ENCODE measurements around the gene CXCR6.

CXCR6 gene

DNA sequence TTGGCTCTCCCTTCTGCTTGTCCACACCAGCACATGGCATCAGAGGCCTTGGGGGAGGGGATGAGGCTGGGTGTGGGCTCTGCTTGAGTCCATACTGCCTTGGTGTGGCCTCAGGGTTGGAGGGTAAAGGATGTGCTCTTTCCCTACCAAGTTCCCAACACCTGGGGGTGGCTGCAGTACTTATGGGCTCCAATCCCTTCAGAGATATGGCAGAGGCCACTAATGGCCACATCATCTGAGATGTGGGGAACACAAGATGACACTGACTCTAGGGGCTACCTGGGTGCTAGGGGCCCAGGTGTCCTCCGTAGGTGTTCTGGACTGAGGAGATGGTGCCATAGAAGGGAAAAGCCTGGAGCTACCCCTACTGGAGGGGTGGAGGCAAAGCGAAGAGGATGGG, 6.9 kb downstream of the CXCR6 start:
- H3K36me3 ChIP-seq (ENCODE audit: control insufficient read depth in 2 of 2, insufficient read depth in 1 of 2, low read length in 2 of 2): peaks cover 0 to 100% of the 10 kb centered on the region in 2 experiments; a peak in 1 of 3 replicates
- no peak overlapping the region for H3K27ac ChIP-seq (ENCODE audit: extremely low read depth, low read depth, low read length)
- no peak overlapping the region for H3K4me3 ChIP-seq (ENCODE audit: low read depth, low read length)
- TF ChIP-seq ZNF830 (tag by site-specific recombination; IDR thresholded peaks at IDR 0.05; ENCODE audit: low read depth): no peak
- no peak for TF ChIP-seq REPIN1 (tag by site-specific recombination; IDR thresholded peaks at IDR 0.05; ENCODE audit: low read depth)
- TF ChIP-seq, protein P1, sequence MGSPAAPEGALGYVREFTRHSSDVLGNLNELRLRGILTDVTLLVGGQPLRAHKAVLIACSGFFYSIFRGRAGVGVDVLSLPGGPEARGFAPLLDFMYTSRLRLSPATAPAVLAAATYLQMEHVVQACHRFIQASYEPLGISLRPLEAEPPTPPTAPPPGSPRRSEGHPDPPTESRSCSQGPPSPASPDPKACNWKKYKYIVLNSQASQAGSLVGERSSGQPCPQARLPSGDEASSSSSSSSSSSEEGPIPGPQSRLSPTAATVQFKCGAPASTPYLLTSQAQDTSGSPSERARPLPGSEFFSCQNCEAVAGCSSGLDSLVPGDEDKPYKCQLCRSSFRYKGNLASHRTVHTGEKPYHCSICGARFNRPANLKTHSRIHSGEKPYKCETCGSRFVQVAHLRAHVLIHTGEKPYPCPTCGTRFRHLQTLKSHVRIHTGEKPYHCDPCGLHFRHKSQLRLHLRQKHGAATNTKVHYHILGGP (tag by site-specific recombination; IDR thresholded peaks at IDR 0.05): no peak
- no peak for TF ChIP-seq ZNF624 (tag by site-specific recombination; IDR thresholded peaks at IDR 0.05)
- TF ChIP-seq AEBP2 (tag by site-specific recombination; IDR thresholded peaks at IDR 0.05; ENCODE audit: borderline replicate concordance): no peak
- CTCF ChIA-PET: no interaction called here
- H3K9me3 ChIP-seq (ENCODE audit: control insufficient read depth, insufficient read depth, low read depth, low read length): no peaks in the 10 kb centered on the region
- POLR2A ChIA-PET: no interaction called here
- H3K4me1 ChIP-seq (ENCODE audit: control insufficient read depth, insufficient read depth, low read length): no peaks in the 10 kb centered on the region

- TF ChIP-seq SP7 (tag by site-specific recombination; IDR thresholded peaks at IDR 0.05) (no peak), HOXD13 (CRISPR knock-in tag; IDR thresholded peaks at IDR 0.05; ENCODE audit: borderline replicate concordance) (no peak), ZNF202 (tag by site-specific recombination; IDR thresholded peaks at IDR 0.05; ENCODE audit: borderline replicate concordance) (no peak), ZBTB6 (tag by site-specific recombination; IDR thresholded peaks at IDR 0.05) (no peak), ZNF184 (tag by site-specific recombination; IDR thresholded peaks at IDR 0.05) (no peak), ZNF624 (tag by site-specific recombination; IDR thresholded peaks at IDR 0.05) (no peak), ZFHX2 (tag by site-specific recombination; conservative IDR thresholded peaks at IDR 0.05) (no peak), ZNF366 (tag by site-specific recombination; conservative IDR thresholded peaks at IDR 0.05) (no peak), SETDB1 (IDR thresholded peaks at IDR 0.05; ENCODE audit: insufficient read length, low read length) (no peak)
- TF ChIP-seq, protein P2, sequence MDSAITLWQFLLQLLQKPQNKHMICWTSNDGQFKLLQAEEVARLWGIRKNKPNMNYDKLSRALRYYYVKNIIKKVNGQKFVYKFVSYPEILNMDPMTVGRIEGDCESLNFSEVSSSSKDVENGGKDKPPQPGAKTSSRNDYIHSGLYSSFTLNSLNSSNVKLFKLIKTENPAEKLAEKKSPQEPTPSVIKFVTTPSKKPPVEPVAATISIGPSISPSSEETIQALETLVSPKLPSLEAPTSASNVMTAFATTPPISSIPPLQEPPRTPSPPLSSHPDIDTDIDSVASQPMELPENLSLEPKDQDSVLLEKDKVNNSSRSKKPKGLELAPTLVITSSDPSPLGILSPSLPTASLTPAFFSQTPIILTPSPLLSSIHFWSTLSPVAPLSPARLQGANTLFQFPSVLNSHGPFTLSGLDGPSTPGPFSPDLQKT (IDR thresholded peaks at IDR 0.05; ENCODE audit: borderline replicate concordance, low read depth, low read length): no peak
- TF ChIP-seq, protein P3, sequence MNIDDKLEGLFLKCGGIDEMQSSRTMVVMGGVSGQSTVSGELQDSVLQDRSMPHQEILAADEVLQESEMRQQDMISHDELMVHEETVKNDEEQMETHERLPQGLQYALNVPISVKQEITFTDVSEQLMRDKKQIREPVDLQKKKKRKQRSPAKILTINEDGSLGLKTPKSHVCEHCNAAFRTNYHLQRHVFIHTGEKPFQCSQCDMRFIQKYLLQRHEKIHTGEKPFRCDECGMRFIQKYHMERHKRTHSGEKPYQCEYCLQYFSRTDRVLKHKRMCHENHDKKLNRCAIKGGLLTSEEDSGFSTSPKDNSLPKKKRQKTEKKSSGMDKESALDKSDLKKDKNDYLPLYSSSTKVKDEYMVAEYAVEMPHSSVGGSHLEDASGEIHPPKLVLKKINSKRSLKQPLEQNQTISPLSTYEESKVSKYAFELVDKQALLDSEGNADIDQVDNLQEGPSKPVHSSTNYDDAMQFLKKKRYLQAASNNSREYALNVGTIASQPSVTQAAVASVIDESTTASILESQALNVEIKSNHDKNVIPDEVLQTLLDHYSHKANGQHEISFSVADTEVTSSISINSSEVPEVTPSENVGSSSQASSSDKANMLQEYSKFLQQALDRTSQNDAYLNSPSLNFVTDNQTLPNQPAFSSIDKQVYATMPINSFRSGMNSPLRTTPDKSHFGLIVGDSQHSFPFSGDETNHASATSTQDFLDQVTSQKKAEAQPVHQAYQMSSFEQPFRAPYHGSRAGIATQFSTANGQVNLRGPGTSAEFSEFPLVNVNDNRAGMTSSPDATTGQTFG (tag by site-specific recombination; IDR thresholded peaks at IDR 0.05; ENCODE audit: borderline replicate concordance): no peak
- TF ChIP-seq, protein P4, sequence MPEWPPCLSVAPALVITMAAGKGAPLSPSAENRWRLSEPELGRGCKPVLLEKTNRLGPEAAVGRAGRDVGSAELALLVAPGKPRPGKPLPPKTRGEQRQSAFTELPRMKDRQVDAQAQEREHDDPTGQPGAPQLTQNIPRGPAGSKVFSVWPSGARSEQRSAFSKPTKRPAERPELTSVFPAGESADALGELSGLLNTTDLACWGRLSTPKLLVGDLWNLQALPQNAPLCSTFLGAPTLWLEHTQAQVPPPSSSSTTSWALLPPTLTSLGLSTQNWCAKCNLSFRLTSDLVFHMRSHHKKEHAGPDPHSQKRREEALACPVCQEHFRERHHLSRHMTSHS (tag by site-specific recombination; IDR thresholded peaks at IDR 0.05): no peak
- TF ChIP-seq, protein P5, sequence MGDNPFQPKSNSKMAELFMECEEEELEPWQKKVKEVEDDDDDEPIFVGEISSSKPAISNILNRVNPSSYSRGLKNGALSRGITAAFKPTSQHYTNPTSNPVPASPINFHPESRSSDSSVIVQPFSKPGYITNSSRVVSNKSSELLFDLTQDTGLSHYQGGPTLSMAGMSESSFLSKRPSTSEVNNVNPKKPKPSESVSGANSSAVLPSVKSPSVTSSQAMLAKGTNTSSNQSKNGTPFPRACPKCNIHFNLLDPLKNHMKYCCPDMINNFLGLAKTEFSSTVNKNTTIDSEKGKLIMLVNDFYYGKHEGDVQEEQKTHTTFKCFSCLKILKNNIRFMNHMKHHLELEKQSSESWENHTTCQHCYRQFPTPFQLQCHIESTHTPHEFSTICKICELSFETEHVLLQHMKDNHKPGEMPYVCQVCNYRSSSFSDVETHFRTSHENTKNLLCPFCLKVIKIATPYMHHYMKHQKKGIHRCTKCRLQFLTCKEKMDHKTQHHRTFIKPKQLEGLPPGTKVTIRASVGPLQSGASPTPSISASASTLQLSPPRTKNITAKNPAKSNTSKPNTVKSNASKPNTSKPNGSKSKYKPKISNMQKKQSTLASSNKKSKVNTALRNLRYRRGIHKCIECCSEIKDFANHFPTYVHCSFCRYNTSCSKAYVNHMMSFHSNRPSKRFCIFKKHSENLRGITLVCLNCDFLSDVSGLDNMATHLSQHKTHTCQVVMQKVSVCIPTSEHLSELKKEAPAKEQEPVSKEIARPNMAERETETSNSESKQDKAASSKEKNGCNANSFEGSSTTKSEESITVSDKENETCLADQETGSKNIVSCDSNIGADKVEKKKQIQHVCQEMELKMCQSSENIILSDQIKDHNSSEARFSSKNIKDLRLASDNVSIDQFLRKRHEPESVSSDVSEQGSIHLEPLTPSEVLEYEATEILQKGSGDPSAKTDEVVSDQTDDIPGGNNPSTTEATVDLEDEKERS (tag by site-specific recombination; IDR thresholded peaks at IDR 0.05): no peak
- TF ChIP-seq, protein P6, sequence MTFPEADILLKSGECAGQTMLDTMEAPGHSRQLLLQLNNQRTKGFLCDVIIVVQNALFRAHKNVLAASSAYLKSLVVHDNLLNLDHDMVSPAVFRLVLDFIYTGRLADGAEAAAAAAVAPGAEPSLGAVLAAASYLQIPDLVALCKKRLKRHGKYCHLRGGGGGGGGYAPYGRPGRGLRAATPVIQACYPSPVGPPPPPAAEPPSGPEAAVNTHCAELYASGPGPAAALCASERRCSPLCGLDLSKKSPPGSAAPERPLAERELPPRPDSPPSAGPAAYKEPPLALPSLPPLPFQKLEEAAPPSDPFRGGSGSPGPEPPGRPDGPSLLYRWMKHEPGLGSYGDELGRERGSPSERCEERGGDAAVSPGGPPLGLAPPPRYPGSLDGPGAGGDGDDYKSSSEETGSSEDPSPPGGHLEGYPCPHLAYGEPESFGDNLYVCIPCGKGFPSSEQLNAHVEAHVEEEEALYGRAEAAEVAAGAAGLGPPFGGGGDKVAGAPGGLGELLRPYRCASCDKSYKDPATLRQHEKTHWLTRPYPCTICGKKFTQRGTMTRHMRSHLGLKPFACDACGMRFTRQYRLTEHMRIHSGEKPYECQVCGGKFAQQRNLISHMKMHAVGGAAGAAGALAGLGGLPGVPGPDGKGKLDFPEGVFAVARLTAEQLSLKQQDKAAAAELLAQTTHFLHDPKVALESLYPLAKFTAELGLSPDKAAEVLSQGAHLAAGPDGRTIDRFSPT (tag by site-specific recombination; IDR thresholded peaks at IDR 0.05): no peak
- Histone ChIP-seq H3K27ac (ENCODE audit: extremely low read depth, low read depth, low read length) (no peak overlapping the region), H3K9me3 (ENCODE audit: control insufficient read depth, insufficient read depth, low read depth, low read length) (no peaks in the 10 kb centered on the region), H3K4me1 (ENCODE audit: control insufficient read depth, insufficient read depth, low read length) (no peaks in the 10 kb centered on the region), H3K4me3 (ENCODE audit: low read depth, low read length) (no peak overlapping the region), H3K36me3 (ENCODE audit: control insufficient read depth in 2 of 2, insufficient read depth in 1 of 2, low read length in 2 of 2) (peaks cover 0 to 100% of the 10 kb centered on the region in 2 experiments; a peak in 2 of 3 replicates)
- ChIA-PET CTCF (interaction anchor here (1.1 kb wide), 1 partner anchor 128 kb away, joined by 5 read pairs; no protein-coding TSS in a partner anchor), POLR2A (no interaction called here)
Observed at GRCh38 chr3:45950686-45951600, 7.7 kb downstream of the CXCR6 start.
